ENCODE measurements around the gene SLC8A2.

The SLC8A2 gene

DNA sequence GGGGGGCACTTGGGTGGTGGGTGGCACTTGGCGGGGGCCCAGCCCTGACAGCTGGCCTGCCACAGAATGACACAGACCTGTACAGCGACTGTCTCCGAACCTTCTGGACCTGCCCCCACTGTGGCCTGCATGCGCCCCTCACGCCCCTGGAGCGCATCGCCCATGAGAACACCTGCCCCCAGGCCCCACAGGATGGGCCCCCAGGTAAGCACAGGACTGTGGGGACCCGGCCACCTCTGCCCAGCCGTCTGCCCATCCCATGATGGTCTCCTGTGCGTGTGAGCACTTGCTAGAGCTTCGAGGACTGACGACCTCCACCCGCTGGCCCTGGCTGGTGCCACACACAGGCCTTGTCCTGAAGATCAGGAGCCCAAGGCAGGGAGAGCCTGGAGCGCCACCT, 90.6 kb downstream of the SLC8A2 start:
- DNase-seq (ENCODE audit: low spot score): no peak

DNA sequence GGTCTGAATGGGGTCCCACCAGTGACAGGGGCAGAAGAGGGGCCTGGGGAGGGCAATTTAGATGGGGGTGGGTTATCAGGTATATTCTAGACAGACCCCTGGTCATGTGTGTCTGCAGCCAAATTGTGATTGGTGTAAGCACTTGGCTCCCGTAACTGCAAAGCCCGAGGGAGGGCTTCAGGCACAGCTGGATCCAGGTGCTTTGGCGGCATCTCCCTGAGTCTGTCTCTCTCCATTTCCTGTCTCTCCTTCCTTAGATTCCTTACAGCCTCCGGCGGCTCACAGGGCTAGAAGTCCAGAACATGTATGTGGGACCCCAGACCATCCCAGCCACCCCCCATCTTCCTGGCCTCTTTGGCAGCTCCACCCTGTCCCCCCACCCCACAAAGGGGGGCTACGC, 91.1 kb downstream of the SLC8A2 start:
- no peak for DNase-seq (ENCODE audit: low spot score)

DNA sequence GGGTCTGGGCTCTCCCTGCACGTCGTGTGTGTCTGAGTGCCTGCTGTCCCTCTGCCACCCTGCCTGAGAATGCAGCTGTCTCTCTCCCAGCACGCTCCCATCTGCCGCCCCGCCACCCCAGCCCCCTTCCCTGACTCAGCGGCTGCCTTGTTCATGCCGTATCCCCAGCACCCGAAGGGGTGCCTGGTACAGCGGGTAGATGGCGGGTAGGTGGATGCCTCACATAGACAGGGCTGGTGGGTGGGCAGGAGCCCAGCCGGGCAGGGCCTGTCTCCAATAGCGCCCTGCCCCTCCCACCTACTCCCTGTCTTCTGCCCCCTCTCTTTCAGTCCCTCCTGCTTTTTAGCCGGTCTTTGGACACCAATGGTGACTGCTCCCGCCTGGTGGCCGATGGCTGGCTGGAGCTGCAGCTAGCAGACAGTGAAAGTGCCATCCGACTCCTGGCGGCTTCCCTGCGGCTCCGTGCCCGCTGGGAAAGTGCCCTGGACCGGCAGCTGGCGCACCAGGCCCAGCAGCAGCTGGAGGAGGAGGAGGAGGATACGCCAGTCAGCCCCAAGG, 92.2 kb downstream of the SLC8A2 start:
- DNase-seq (ENCODE audit: low spot score): no peak

DNA sequence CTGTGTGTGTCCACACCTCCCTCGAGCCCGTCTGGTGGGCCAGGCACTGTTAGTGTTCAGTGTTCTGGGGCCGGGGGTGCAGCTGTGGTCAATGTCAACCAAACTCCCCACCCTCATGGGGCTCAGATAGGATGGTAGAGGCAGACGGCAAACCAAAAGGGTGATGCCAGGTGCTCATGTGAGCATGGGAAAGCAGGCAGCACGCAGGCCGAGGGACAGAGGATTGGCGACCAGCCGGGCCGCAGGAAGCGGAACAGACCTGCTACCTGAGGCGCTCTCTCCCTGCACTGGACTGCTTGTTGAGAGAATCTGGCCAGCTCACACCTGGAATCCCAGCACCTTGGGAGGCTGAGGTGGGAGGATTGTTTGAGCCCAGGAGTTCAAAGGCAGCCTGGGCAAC, 93.4 kb downstream of the SLC8A2 start:
- no peak for DNase-seq (ENCODE audit: low spot score)
